ENCODE data around the gene WFDC5. TPM values are rescaled to one million over a fixed set of nuclear protein-coding genes. Genes with fewer than 3 reads are reported as not detected.
A peak's percentile ranks its signal among the peaks of the same experiment; 100 is the strongest.

WFDC5 gene
- polyA plus RNA-seq, 1 experiment, result not detected

DNA sequence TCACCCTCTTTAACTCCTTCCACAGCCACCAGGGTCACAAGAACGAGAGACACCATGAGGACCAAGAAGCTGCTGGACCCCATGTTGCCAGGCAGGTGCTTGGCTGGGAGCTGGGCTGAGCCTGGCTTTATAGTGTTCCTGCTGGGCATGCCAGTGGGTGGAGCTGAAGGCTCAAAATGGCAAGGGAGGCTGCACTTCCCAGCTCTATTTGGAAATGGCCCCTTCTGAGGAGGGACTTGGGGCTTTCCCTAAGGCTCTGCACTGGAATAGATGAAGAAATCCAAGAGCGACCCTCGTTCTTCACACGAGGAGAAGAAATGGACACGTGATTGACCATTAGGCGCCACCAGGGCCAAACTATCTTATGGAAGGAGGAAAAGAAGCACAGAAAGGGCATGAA lies 9.4 kb upstream of the WFDC5 start, which contains the start of gene WFDC12:
WFDC12 (minus strand) TSS at position 101 of the 400 bp plus-strand sequence; CDS start at position 83, 18 bp downstream.
- H3K27ac ChIP-seq (ENCODE audit: low read depth, low read length), result no peak within 1 kb of the TSS
- H3K27me3 ChIP-seq (ENCODE audit: control insufficient read depth, insufficient read depth, low read length), result peaks cover 6% of the 10 kb centered on the region
- no peaks in the 10 kb centered on the region for H3K9me3 ChIP-seq (ENCODE audit: control insufficient read depth, insufficient read depth, low read length)
- DNase-seq (ENCODE audit: low read depth, low spot score), result no peak
- H3K4me3 ChIP-seq (ENCODE audit: low read depth, low read length), result no peak within 1 kb of the TSS
- ChIA-PET CTCF (interaction anchor here (0.6 kb wide), 1 partner anchor 29 kb away, joined by 15 read pairs; no protein-coding TSS in a partner anchor), POLR2A (no interaction called here)
- TF ChIP-seq, protein P1, sequence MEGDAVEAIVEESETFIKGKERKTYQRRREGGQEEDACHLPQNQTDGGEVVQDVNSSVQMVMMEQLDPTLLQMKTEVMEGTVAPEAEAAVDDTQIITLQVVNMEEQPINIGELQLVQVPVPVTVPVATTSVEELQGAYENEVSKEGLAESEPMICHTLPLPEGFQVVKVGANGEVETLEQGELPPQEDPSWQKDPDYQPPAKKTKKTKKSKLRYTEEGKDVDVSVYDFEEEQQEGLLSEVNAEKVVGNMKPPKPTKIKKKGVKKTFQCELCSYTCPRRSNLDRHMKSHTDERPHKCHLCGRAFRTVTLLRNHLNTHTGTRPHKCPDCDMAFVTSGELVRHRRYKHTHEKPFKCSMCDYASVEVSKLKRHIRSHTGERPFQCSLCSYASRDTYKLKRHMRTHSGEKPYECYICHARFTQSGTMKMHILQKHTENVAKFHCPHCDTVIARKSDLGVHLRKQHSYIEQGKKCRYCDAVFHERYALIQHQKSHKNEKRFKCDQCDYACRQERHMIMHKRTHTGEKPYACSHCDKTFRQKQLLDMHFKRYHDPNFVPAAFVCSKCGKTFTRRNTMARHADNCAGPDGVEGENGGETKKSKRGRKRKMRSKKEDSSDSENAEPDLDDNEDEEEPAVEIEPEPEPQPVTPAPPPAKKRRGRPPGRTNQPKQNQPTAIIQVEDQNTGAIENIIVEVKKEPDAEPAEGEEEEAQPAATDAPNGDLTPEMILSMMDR (IDR thresholded peaks at IDR 0.05; ENCODE audit: low read depth, low read length), result no peak

DNA sequence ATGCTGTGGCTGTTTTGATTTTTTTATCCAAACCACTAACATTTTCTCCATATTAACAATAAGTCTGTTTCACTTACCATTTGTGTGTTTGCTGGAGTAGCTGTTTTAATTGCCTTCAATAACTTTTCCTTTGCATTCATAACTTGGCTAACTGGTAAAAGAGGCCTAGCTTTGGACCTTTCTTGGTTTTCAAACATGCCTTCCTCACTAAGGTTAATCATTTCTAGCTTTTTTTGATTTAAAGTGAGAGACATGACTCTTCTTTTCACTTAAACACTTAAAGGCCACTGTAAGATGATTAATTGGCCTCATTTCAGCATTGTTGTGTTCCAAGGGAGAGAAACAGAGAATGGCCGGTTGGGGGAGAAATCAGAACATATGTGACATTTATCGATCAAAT lies 6.4 kb upstream of the WFDC5 start:
- TF ChIP-seq, protein P1 (IDR thresholded peaks at IDR 0.05; ENCODE audit: low read depth, low read length), result no peak
- CTCF ChIA-PET, result interaction anchor here (1.1 to 1.4 kb wide), 2 partner anchors 25 to 77 kb away, joined by 3 read pairs; no protein-coding TSS in a partner anchor
- Histone ChIP-seq H3K9me3 (ENCODE audit: control insufficient read depth, insufficient read depth, low read length) (no peaks in the 10 kb centered on the region), H3K4me3 (ENCODE audit: low read depth, low read length) (no peak overlapping the region), H3K27ac (ENCODE audit: low read depth, low read length) (no peak overlapping the region), H3K27me3 (ENCODE audit: control insufficient read depth, insufficient read depth, low read length) (peaks cover 3% of the 10 kb centered on the region)
- DNase-seq (ENCODE audit: low read depth, low spot score), result no peak
- POLR2A ChIA-PET, result no interaction called here

DNA sequence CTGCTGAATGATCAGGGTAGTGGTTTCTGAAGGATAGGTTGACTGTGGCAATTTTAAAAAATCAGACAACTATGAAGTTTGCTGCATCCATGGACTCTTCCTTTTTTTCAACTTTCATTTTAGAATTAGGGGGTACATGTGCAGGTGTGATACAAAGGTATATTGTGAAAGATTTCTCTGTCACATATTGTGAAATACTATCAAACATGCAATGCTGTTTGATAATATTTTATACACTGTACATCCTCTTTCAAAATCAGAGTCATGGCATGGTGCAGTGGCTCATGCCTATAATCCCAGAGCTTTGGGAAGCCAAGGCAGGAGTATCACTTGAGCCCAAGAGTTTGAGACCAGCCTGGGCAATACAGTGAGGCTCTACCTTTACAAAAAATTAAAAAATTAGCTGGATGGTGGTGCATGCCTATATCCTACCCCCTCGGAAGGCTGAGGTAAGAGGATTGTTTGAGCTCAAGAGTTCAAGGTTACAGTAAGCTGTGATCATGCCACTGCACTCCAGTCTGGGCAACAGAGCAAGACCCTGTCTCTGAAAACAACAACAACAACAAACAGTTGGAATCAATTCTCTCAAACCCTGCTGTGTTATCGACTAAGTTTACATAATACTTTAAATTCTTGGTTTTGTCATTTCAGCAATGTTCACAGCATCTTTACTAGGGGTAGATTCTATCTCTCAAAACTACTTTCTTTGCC lies 4.7 kb upstream of the WFDC5 start:
- ChIA-PET POLR2A (interaction anchor here (0.6 kb wide), 1 partner anchor 208 kb away, joined by 4 read pairs; no protein-coding TSS in a partner anchor), CTCF (interaction anchor here (1.1 kb wide), 1 partner anchor 19 kb away, joined by 3 read pairs; no protein-coding TSS in a partner anchor)
- Histone ChIP-seq H3K4me3 (ENCODE audit: low read depth, low read length) (no peak overlapping the region), H3K27ac (ENCODE audit: low read depth, low read length) (no peak overlapping the region), H3K9me3 (ENCODE audit: control insufficient read depth, insufficient read depth, low read length) (no peaks in the 10 kb centered on the region), H3K27me3 (ENCODE audit: control insufficient read depth, insufficient read depth, low read length) (peaks cover 7% of the 10 kb centered on the region)
- DNase-seq (ENCODE audit: low read depth, low spot score), result no peak
- TF ChIP-seq, protein P1 (IDR thresholded peaks at IDR 0.05; ENCODE audit: low read depth, low read length), result no peak

DNA sequence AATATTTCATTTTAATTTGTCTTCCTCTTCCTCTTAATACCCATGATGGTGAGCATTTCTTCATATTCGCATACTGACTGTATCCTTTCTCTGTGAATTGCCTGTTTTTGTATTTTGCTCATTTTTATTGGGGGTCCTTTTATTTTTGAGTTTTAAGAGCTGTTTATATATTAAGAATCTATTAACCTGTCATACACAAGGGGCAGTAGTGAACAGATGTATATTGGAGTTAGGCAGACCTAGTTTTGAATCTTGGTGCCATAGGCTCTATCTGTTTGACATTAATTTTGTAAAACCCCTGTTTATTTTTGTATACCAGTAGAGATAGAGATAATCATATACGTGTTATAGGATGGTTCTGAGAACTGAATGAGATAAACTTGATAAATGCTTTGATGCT lies 3.1 kb upstream of the WFDC5 start:
- Histone ChIP-seq H3K27me3 (ENCODE audit: control insufficient read depth, insufficient read depth, low read length) (peaks cover 7% of the 10 kb centered on the region), H3K9me3 (ENCODE audit: control insufficient read depth, insufficient read depth, low read length) (no peaks in the 10 kb centered on the region), H3K4me3 (ENCODE audit: low read depth, low read length) (no peak overlapping the region), H3K27ac (ENCODE audit: low read depth, low read length) (no peak overlapping the region)
- TF ChIP-seq, protein P1 (IDR thresholded peaks at IDR 0.05; ENCODE audit: low read depth, low read length), result 0 out of 2 replicates have a peak, but pooled peaks have one; percentile 5
- ChIA-PET CTCF (interaction anchor here (1.0 to 1.3 kb wide), 2 partner anchors 11 to 172 kb away, joined by 4 read pairs; no protein-coding TSS in a partner anchor), POLR2A (no interaction called here)
- no peak for DNase-seq (ENCODE audit: low read depth, low spot score)

DNA sequence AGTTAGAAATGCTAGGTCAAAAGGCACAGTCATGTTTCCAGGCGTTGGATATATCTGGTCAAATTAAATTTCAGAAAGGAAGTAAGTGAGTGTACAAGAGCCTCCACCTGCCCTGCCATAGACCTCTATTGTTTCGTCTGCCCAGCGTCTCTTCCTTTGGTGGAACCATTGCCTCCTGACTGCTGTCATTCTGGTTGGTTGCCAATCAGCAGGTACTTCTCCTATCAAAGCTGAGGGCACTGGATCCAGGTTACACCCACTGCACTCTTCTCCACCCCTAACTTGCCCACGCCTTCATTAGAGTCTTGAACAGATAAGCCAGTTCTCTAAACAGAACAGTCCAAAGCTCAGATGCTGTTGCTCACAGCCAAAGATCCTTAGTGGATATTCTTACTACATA lies 2.6 kb upstream of the WFDC5 start:
- TF ChIP-seq, protein P1 (IDR thresholded peaks at IDR 0.05; ENCODE audit: low read depth, low read length), result no peak
- Histone ChIP-seq H3K4me3 (ENCODE audit: low read depth, low read length) (no peak overlapping the region), H3K27ac (ENCODE audit: low read depth, low read length) (no peak overlapping the region), H3K27me3 (ENCODE audit: control insufficient read depth, insufficient read depth, low read length) (peaks cover 8% of the 10 kb centered on the region), H3K9me3 (ENCODE audit: control insufficient read depth, insufficient read depth, low read length) (no peaks in the 10 kb centered on the region)
- ChIA-PET POLR2A (no interaction called here), CTCF (interaction anchor here (1.0 to 1.3 kb wide), 2 partner anchors 11 to 173 kb away, joined by 4 read pairs; no protein-coding TSS in a partner anchor)
- no peak for DNase-seq (ENCODE audit: low read depth, low spot score)
